H9 (cell line): ENCODE measurements around the gene ITPR1. TPM values are rescaled to one million over a fixed set of nuclear protein-coding genes. Genes with fewer than 3 reads are reported as not detected.

Experiments
- DNase-seq: peaks from one replicate; pipeline ENCODE4 v3.0.0-alpha.2; 2017
- H2AFZ ChIP-seq: one replicate; pipeline ENCODE4 v1.6.1; 2013; ENCODE audit warnings: mild to moderate bottlenecking, low read length, control low read depth, moderate library complexity
- H2AK5ac ChIP-seq: 2 replicates; pipeline ENCODE4 v1.6.1; 2013; ENCODE audit warnings: low read length, control low read depth, mixed read lengths; ENCODE audit not compliant: insufficient read length
- H2BK120ac ChIP-seq: one replicate; pipeline ENCODE4 v1.6.1; 2013; ENCODE audit warnings: low read depth, mild to moderate bottlenecking, low read length, control low read depth, inconsistent platforms; ENCODE audit not compliant: poor library complexity, severe bottlenecking
- H2BK12ac ChIP-seq: 2 replicates; pipeline ENCODE4 v1.6.1; 2013; ENCODE audit warnings: low read length, control low read depth, mixed read lengths, low read depth; ENCODE audit not compliant: insufficient read length
- H2BK15ac ChIP-seq: 2 replicates; pipeline ENCODE4 v1.6.1; 2013; ENCODE audit warnings: low read depth, low read length, control low read depth
- H2BK20ac ChIP-seq: one replicate; pipeline ENCODE4 v1.6.1; 2013; ENCODE audit warnings: low read depth, mild to moderate bottlenecking, low read length, control low read depth, inconsistent platforms; ENCODE audit not compliant: poor library complexity, severe bottlenecking
- H2BK5ac ChIP-seq: 2 replicates; pipeline ENCODE4 v1.6.1; 2013; ENCODE audit warnings: low read length, control low read depth, mixed read lengths; ENCODE audit not compliant: insufficient read length
- H3K14ac ChIP-seq: 2 replicates; pipeline ENCODE4 v1.6.1; 2013; ENCODE audit warnings: low read length, control low read depth; ENCODE audit not compliant: insufficient read depth
- H3K18ac ChIP-seq: 2 replicates; pipeline ENCODE4 v1.6.1; 2013; ENCODE audit warnings: low read depth, mild to moderate bottlenecking, mixed read lengths, low read length, control low read depth; ENCODE audit not compliant: insufficient read length
- H3K23ac ChIP-seq: 2 replicates; pipeline ENCODE4 v1.6.1; 2013; ENCODE audit warnings: low read length, control low read depth, mixed read lengths, low read depth; ENCODE audit not compliant: insufficient read length
- H3K23me2 ChIP-seq: 2 replicates; pipeline ENCODE4 v1.6.1; 2013; ENCODE audit warnings: low read depth, mild to moderate bottlenecking, mixed read lengths, low read length, control low read depth; ENCODE audit not compliant: insufficient read length, poor library complexity, severe bottlenecking
- H3K27ac ChIP-seq: 2 replicates; pipeline ENCODE4 v1.5.1; 2013; ENCODE audit warnings: low read length, control low read depth, mixed read lengths, low read depth; ENCODE audit not compliant: insufficient read length
- H3K27me3 ChIP-seq: 2 replicates; pipeline ENCODE4 v1.6.1; 2013; ENCODE audit warnings: low read length, control low read depth, inconsistent platforms; ENCODE audit not compliant: insufficient read depth
- H3K4ac ChIP-seq: 2 replicates; pipeline ENCODE4 v1.6.1; 2013; ENCODE audit warnings: low read depth, mild to moderate bottlenecking, control low read depth, inconsistent platforms, low read length, moderate library complexity
- H3K4me1 ChIP-seq: 2 replicates; pipeline ENCODE4 v1.6.1; 2013; ENCODE audit warnings: low read length, control low read depth, inconsistent platforms; ENCODE audit not compliant: insufficient read depth
- H3K4me2 ChIP-seq: 2 replicates; pipeline ENCODE4 v1.6.1; 2013; ENCODE audit warnings: low read length, control low read depth, mixed read lengths; ENCODE audit not compliant: insufficient read length, insufficient read depth
- H3K56ac ChIP-seq: 2 replicates; pipeline ENCODE4 v1.6.1; 2013; ENCODE audit warnings: low read depth, mild to moderate bottlenecking, mixed read lengths, low read length, control low read depth; ENCODE audit not compliant: insufficient read length
- H3K79me1 ChIP-seq: 2 replicates; pipeline ENCODE4 v1.6.1; 2013; ENCODE audit warnings: low read depth, mild to moderate bottlenecking, moderate library complexity, low read length, control low read depth, inconsistent platforms; ENCODE audit not compliant: insufficient read depth, poor library complexity, severe bottlenecking
- H3K79me2 ChIP-seq: 2 replicates; pipeline ENCODE4 v1.6.1; 2013; ENCODE audit warnings: low read length, control low read depth, inconsistent platforms; ENCODE audit not compliant: insufficient read depth
- H3K9ac ChIP-seq: 2 replicates; pipeline ENCODE4 v1.6.1; 2013; ENCODE audit warnings: low read length, control low read depth, mixed read lengths; ENCODE audit not compliant: insufficient read length; ENCODE audit errors: extremely low read depth
- H3K9me3 ChIP-seq: one replicate; pipeline ENCODE4 v1.6.1; 2013; ENCODE audit warnings: low read depth, low read length, inconsistent platforms; ENCODE audit not compliant: control insufficient read depth
- H3T11ph ChIP-seq: one replicate; pipeline ENCODE4 v1.6.1; 2013; ENCODE audit warnings: mild to moderate bottlenecking, low read length, control low read depth, inconsistent platforms
- H4K20me1 ChIP-seq: one replicate; pipeline ENCODE4 v1.6.1; 2013; ENCODE audit not compliant: control insufficient read depth, insufficient read length, insufficient read depth
- H4K5ac ChIP-seq: 2 replicates; pipeline ENCODE4 v1.6.1; 2013; ENCODE audit warnings: low read depth, mild to moderate bottlenecking, mixed read lengths, low read length, control low read depth; ENCODE audit not compliant: insufficient read length
- H4K8ac ChIP-seq: replicated peaks from 2 replicates; pipeline ENCODE4 v1.6.1; 2013; ENCODE audit warnings: low read length, control low read depth, mixed read lengths, low read depth; ENCODE audit not compliant: insufficient read length
- H4K91ac ChIP-seq: 2 replicates; pipeline ENCODE4 v1.6.1; 2013; ENCODE audit warnings: low read depth, mild to moderate bottlenecking, moderate library complexity, mixed read lengths, low read length, control low read depth; ENCODE audit not compliant: insufficient read length
- H3K27ac Mint-ChIP-seq, 3 experiments: 2 replicates in 2 of 3; 3 replicates in 1 of 3; pipeline ENCODE4 v1.8.0; 2020 to 2021; ENCODE audit warnings: mixed read lengths in 3 of 3, mild to moderate bottlenecking in 1 of 3, moderate library complexity in 1 of 3
- H3K27me3 Mint-ChIP-seq: 2 replicates; pipeline ENCODE4 v1.8.0; 2021; ENCODE audit warnings: low read depth, mild to moderate bottlenecking, moderate library complexity, mixed read lengths
- H3K36me3 Mint-ChIP-seq, 3 experiments: 2 replicates in 2 of 3; 3 replicates in 1 of 3; pipeline ENCODE4 v1.8.0; 2020 to 2021; ENCODE audit warnings: low read depth in 3 of 3, mixed read lengths in 3 of 3; ENCODE audit not compliant: insufficient read depth in 1 of 3
- H3K4me1 Mint-ChIP-seq, 2 experiments: 2 replicates each; pipeline ENCODE4 v1.8.0; 2020; ENCODE audit warnings: mixed read lengths in 2 of 2
- H3K4me3 Mint-ChIP-seq, 2 experiments: 2 replicates in 1 of 2; 3 replicates in 1 of 2; pipeline ENCODE4 v1.8.0; 2020 to 2021; ENCODE audit warnings: mild to moderate bottlenecking in 2 of 2, mixed read lengths in 2 of 2, moderate library complexity in 1 of 2
- H3K9me3 Mint-ChIP-seq, 2 experiments: 2 replicates in 1 of 2; 3 replicates in 1 of 2; pipeline ENCODE4 v1.8.0; 2020; ENCODE audit warnings: mild to moderate bottlenecking in 2 of 2, mixed read lengths in 2 of 2, moderate library complexity in 1 of 2
- CTCF ChIP-seq: fragments of 200-600 bp; sonication (generic); conservative IDR thresholded peaks from 3 replicates; pipeline ENCODE4 v1.8.0; 2021; ENCODE audit warnings: antibody characterized with exemption, mild to moderate bottlenecking
- WGBS: extraction: QIAGEN DNeasy Blood & Tissue Kit; methylation state at CpG from one replicate; pipeline ENCODE4 v1.1.7; 2013; ENCODE audit warnings: missing lambda C conversion rate, low lambda C conversion rate, mixed read lengths; ENCODE audit not compliant: insufficient read length; ENCODE audit errors: extremely low coverage; 5-methylcytosine and 5-hydroxymethylcytosine counted together
- total RNA-seq: library from RNA; stranded (reverse); gene quantifications from 2 replicates; pipeline ENCODE4 v1.2.1, GENCODE V29; 2021

ITPR1 gene
- total RNA-seq, 1 experiment from 2014 or later, result 4.2 TPM

GRCh38 chr3:4577721-4578120, 84.6 kb downstream of the ITPR1 start:
- no peak overlapping the region for H3K14ac ChIP-seq
- Mint-ChIP-seq H3K9me3 (no peaks in the 10 kb centered on the region), H3K27ac (no peak overlapping the region), H3K4me1 (peaks cover 16 to 17% of the 10 kb centered on the region in 2 experiments), H3K36me3 (no peaks in the 10 kb centered on the region), H3K4me3 (no peak overlapping the region), H3K27me3 (no peaks in the 10 kb centered on the region)
- no peak for DNase-seq
- no peaks in the 10 kb centered on the region for H3K23me2 ChIP-seq
- H3K79me2 ChIP-seq, result 0 out of 2 replicates have a peak, but pooled peaks cover 2% of the 10 kb centered on the region
- no peak overlapping the region for H3T11ph ChIP-seq
- peaks cover 6% of the 10 kb centered on the region; the same call in 1 of the 2 replicates for H3K4me1 ChIP-seq
- no peak for TF ChIP-seq CTCF
- no peak overlapping the region for H2BK120ac ChIP-seq
- H4K8ac ChIP-seq, result no peak overlapping the region
- H2BK20ac ChIP-seq, result no peak overlapping the region
- no peak overlapping the region for H2AK5ac ChIP-seq
- no CpG with 5 or more reads among the region's 3 CpGs for WGBS
- H3K23ac ChIP-seq, result no peak overlapping the region
- H2BK15ac ChIP-seq, result no peak overlapping the region
- no peak overlapping the region for H4K5ac ChIP-seq
- H3K27ac ChIP-seq, result no peak overlapping the region
- H2BK5ac ChIP-seq, result no peak overlapping the region
- H3K4ac ChIP-seq, result no peak overlapping the region
- no peak overlapping the region for H3K56ac ChIP-seq
- no peak overlapping the region for H3K18ac ChIP-seq
- H3K9me3 ChIP-seq, result no peaks in the 10 kb centered on the region
- no peaks in the 10 kb centered on the region for H3K79me1 ChIP-seq
- no peaks in the 10 kb centered on the region for H3K27me3 ChIP-seq
- no peaks in the 10 kb centered on the region for H4K20me1 ChIP-seq
- H2BK12ac ChIP-seq, result no peak overlapping the region
- no peak overlapping the region for H2AFZ ChIP-seq
- no peak overlapping the region for H3K9ac ChIP-seq
- no peak overlapping the region for H3K4me2 ChIP-seq
- H4K91ac ChIP-seq, result no peak overlapping the region
